SU-DHL-6 (cell line): Measurements from ENCODE around the gene ARMC5.

Source experiments
- EZH2phosphoT487 ChIP-seq: fragments of 200-600 bp; sonication (generic), shearing (Covaris generic); conservative IDR thresholded peaks from 2 replicates; pipeline ENCODE4 v1.6.1; 2018; ENCODE audit warnings: mild to moderate bottlenecking, antibody characterized with exemption, low read length, moderate library complexity, mixed read lengths
- TF ChIP-seq, protein P1 (sequence below): fragments of 200-600 bp; sonication (generic); IDR thresholded peaks from one replicate; pipeline ENCODE4 v1.5.1; 2017; ENCODE audit warnings: antibody characterized with exemption, mild to moderate bottlenecking, low read length, moderate library complexity; ENCODE audit not compliant: insufficient read depth, poor library complexity, severe bottlenecking

DNA sequence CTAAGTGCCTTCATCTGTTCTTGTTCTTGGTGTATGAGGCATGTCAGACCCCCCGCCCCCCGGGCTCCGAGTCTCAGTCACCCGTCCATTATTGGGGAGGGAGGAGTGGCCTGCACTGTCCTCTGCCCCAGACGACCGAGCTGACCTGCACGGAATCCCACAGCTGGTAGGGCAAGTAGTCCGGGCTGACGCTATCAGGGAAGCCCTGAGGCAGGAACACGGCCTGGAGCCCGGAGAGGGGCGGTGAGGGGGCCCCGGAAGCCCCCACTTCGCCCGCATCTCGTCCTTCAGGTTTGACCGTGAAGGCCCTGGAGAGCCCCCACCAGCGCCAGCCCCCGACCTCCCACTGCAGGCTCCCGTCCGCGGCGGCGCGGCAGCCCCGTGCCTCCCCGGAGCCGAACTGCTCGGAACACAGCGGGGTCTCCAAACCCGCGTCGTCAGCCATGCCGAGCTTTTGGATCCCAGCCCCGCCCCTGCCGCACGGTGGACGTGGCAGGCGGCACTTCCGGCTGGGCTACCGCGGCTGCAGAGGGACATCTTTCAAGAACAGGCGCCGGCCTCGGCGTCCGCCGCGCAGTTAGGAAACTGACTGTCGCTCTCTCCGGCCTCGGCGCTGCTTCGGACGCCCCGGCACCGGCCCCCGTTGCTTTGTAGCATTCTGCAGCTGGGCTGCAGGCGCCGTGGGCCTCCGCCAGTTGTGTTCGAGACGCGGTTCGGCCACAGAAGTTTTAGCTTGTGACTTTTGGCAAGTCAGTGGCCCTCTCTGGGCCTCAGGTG, 48.8 kb downstream of the ARMC5 start, which contains the start of gene RUSF1:
- TF ChIP-seq, protein P1, sequence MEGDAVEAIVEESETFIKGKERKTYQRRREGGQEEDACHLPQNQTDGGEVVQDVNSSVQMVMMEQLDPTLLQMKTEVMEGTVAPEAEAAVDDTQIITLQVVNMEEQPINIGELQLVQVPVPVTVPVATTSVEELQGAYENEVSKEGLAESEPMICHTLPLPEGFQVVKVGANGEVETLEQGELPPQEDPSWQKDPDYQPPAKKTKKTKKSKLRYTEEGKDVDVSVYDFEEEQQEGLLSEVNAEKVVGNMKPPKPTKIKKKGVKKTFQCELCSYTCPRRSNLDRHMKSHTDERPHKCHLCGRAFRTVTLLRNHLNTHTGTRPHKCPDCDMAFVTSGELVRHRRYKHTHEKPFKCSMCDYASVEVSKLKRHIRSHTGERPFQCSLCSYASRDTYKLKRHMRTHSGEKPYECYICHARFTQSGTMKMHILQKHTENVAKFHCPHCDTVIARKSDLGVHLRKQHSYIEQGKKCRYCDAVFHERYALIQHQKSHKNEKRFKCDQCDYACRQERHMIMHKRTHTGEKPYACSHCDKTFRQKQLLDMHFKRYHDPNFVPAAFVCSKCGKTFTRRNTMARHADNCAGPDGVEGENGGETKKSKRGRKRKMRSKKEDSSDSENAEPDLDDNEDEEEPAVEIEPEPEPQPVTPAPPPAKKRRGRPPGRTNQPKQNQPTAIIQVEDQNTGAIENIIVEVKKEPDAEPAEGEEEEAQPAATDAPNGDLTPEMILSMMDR, result no peak
- no peak for TF ChIP-seq EZH2phosphoT487
